ENCODE measurements around the gene EXOC1.

GRCh38 chr4:55865228-55865806, 11.9 kb downstream of the EXOC1 start:
- TF ChIP-seq CTCF (conservative IDR thresholded peaks at IDR 0.05; ENCODE audit: low read depth, low read length) = no peak
- TF ChIP-seq RFX5 (IDR thresholded peaks at IDR 0.05; ENCODE audit: low read depth, low read length) = no peak
- TF ChIP-seq CEBPB (IDR thresholded peaks at IDR 0.05; ENCODE audit: low read depth, low read length) = peak; percentile 31; the same call in 1 of the 2 replicates
- no peak for TF ChIP-seq POLR2A (IDR thresholded peaks at IDR 0.05; ENCODE audit: low read depth, low read length)
- no peak for TF ChIP-seq RAD21 (IDR thresholded peaks at IDR 0.05; ENCODE audit: low read length)
- TF ChIP-seq ELK1 (IDR thresholded peaks at IDR 0.05; ENCODE audit: borderline replicate concordance, low read depth, low read length) = no peak
- no peak for TF ChIP-seq MXI1 (IDR thresholded peaks at IDR 0.05; ENCODE audit: borderline replicate concordance, low read depth, low read length)
